ENCODE measurements around the gene FNDC5.

GRCh38 chr1:32825181-32825580 is 45.5 kb downstream of the FNDC5 start:
- TF ChIP-seq PTBP1 (IDR thresholded peaks at IDR 0.05; ENCODE audit: low read depth, low read length) (no peak), SIN3A (IDR thresholded peaks at IDR 0.05; ENCODE audit: borderline replicate concordance in 2 of 2, control insufficient read depth in 1 of 2, low read depth in 2 of 2, low read length in 2 of 2) (no peak), JUN (IDR thresholded peaks at IDR 0.05; ENCODE audit: borderline replicate concordance, low read depth, low read length) (no peak), JUN (CRISPR knock-in tag; IDR thresholded peaks at IDR 0.05; ENCODE audit: borderline replicate concordance) (no peak), BHLHE40 (IDR thresholded peaks at IDR 0.05; ENCODE audit: low read length) (no peak), JUNB (CRISPR knock-in tag; conservative IDR thresholded peaks at IDR 0.05) (no peak), HMG20B (CRISPR knock-in tag; IDR thresholded peaks at IDR 0.05) (no peak), POLR2AphosphoS5 (IDR thresholded peaks at IDR 0.05; ENCODE audit: control insufficient read depth, insufficient read depth, low read depth, low read length) (no peak), TEAD4 (IDR thresholded peaks at IDR 0.05; ENCODE audit: low read length) (no peak), TEAD4 (CRISPR knock-in tag; IDR thresholded peaks at IDR 0.05; ENCODE audit: borderline replicate concordance) (no peak), SMARCA4 (IDR thresholded peaks at IDR 0.05) (no peak), POLR2A (conservative IDR thresholded peaks at IDR 0.05) (no peak), POLR2AphosphoS2 (IDR thresholded peaks at IDR 0.05; ENCODE audit: low read length) (no peak)

All from K562 (cell line).